Activated CD8-positive, alpha-beta T cell treated with anti-CD3 and anti-CD28 coated beads for 36 hours (primary cell): ENCODE results near the gene TOP1. TPM values are rescaled to one million over a fixed set of nuclear protein-coding genes. Genes with fewer than 3 reads are reported as not detected.

Source experiments
- ATAC-seq: fragments of 200-7000 bp; cut with Tn5 transposase; one replicate; pipeline ENCODE4 v1.10.0; 2021; ENCODE audit warnings: mild to moderate bottlenecking, moderate library complexity
- CTCF ChIA-PET: fragments of 350-600 bp; sonication (Branson Sonifier 250); formaldehyde crosslinking; loops from one replicate; lab custom pipeline; 2021; ENCODE audit warnings: antibody characterized with exemption; lab: Charles Lee
- POLR2A ChIA-PET: fragments of 350-600 bp; sonication (Branson Sonifier 250); formaldehyde crosslinking; loops from one replicate; lab custom pipeline; 2021; ENCODE audit warnings: antibody characterized with exemption; lab: Charles Lee
- DNase-seq: peaks from one replicate; pipeline ENCODE4 v3.0.0-alpha.2; 2020
- H3K27ac Mint-ChIP-seq: one replicate; pipeline ENCODE4 v1.8.0; 2021; ENCODE audit warnings: mild to moderate bottlenecking, mixed read lengths
- H3K27me3 Mint-ChIP-seq: one replicate; pipeline ENCODE4 v1.8.0; 2021; ENCODE audit warnings: mixed read lengths
- H3K36me3 Mint-ChIP-seq: one replicate; pipeline ENCODE4 v1.8.0; 2021; ENCODE audit warnings: low read depth, mixed read lengths
- H3K4me1 Mint-ChIP-seq: one replicate; pipeline ENCODE4 v1.8.0; 2021; ENCODE audit warnings: low read depth, mixed read lengths
- H3K4me3 Mint-ChIP-seq: one replicate; pipeline ENCODE4 v1.8.0; 2021; ENCODE audit warnings: mild to moderate bottlenecking, moderate library complexity, mixed read lengths
- H3K9me3 Mint-ChIP-seq: one replicate; pipeline ENCODE4 v1.8.0; 2021; ENCODE audit warnings: mixed read lengths
- intact Hi-C: fragments of 100-400 bp; cut with micrococcal nuclease; formaldehyde crosslinking; loops from one replicate; pipeline ENCODE4 v1.10.0; 2022
- total RNA-seq, 2 experiments: library from RNA; stranded (reverse); gene quantifications; one replicate each; pipeline ENCODE4 v1.2.3, GENCODE V29; 2021
- TF ChIP-seq, protein P1 (sequence below): fragments of 200-600 bp; IDR thresholded peaks from one replicate; pipeline ENCODE4 v1.8.0; 2022; ENCODE audit warnings: antibody characterized with exemption, mild to moderate bottlenecking

Gene TOP1
- total RNA-seq, 2 experiments from 2014 or later: 81.0 to 81.1 TPM

DNA sequence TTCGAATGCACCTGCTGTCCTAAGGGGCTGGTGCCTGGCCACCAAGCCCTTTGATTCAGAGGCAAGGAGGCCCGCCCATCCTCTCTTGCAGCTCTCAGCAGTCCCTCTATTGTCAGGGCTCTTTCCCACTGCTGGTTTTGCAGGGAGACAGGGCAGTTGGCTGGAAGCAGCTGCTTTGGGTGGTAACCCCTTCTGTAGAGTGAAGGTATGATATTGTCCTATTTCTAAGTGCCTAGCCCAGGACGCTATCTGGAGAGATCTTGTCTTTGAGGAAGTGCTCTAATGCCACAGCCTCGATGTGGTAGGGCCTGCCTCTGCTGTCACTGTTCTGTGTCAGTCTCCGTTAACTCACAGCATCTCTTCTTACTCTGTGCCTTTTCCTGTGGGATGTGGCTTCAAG lies 114.3 kb downstream of the TOP1 start:
- Mint-ChIP-seq H3K9me3 (no peaks in the 10 kb centered on the region), H3K4me1 (peaks cover 87% of the 10 kb centered on the region), H3K27me3 (no peaks in the 10 kb centered on the region), H3K4me3 (peak overlapping the region; percentile 91), H3K27ac (peak overlapping the region; percentile 91), H3K36me3 (peaks cover 72% of the 10 kb centered on the region)
- intact Hi-C loops: loop anchor here (2.0 kb wide), 1 partner anchor 14 kb away; no protein-coding TSS in a partner anchor
- TF ChIP-seq, protein P1, sequence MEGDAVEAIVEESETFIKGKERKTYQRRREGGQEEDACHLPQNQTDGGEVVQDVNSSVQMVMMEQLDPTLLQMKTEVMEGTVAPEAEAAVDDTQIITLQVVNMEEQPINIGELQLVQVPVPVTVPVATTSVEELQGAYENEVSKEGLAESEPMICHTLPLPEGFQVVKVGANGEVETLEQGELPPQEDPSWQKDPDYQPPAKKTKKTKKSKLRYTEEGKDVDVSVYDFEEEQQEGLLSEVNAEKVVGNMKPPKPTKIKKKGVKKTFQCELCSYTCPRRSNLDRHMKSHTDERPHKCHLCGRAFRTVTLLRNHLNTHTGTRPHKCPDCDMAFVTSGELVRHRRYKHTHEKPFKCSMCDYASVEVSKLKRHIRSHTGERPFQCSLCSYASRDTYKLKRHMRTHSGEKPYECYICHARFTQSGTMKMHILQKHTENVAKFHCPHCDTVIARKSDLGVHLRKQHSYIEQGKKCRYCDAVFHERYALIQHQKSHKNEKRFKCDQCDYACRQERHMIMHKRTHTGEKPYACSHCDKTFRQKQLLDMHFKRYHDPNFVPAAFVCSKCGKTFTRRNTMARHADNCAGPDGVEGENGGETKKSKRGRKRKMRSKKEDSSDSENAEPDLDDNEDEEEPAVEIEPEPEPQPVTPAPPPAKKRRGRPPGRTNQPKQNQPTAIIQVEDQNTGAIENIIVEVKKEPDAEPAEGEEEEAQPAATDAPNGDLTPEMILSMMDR: no peak
- DNase-seq (peak; percentile 64), ATAC-seq (peak; percentile 19)
- POLR2A ChIA-PET: interaction anchor here (0.9 to 15.4 kb wide), 3 partner anchors 10 to 187 kb away, joined by 3 to 361 read pairs (median 3); no protein-coding TSS in a partner anchor
- CTCF ChIA-PET: interaction anchor here (1.6 to 14.5 kb wide), 7 partner anchors 7 to 197 kb away, joined by 5 to 209 read pairs (median 7); no protein-coding TSS in a partner anchor

DNA sequence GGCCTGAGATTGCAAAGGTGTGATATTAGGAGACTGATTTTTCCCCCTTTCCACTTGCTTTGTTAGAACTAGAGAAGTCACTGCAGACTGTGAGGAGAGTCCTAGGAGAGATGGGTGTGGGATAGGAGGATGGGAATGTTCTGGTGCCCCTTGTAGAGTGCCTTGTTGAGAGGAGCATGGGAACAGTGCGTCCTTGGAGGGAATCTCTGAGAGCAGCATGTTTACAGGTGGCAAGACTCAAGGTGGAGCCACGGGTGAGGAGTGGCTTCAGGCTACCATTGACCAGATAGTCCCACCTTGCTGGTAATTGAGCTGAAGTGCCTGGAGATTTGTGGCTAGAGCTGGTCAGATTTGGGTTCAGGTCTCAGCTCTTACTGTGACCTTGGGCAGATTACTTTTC lies 114.7 kb downstream of the TOP1 start:
- Mint-ChIP-seq H3K27ac (peak overlapping the region; percentile 91), H3K4me1 (peaks cover 92% of the 10 kb centered on the region), H3K36me3 (peaks cover 73% of the 10 kb centered on the region), H3K27me3 (no peaks in the 10 kb centered on the region), H3K4me3 (peak overlapping the region; percentile 91), H3K9me3 (no peaks in the 10 kb centered on the region)
- DNase-seq (peak; percentile 1), ATAC-seq (no peak)
- intact Hi-C loops: loop anchor here (2.0 kb wide), 1 partner anchor 13 kb away; no protein-coding TSS in a partner anchor
- ChIA-PET POLR2A (interaction anchor here (15.4 kb wide), 1 partner anchor 14 kb away, joined by 361 read pairs; no protein-coding TSS in a partner anchor), CTCF (interaction anchor here (0.9 to 14.5 kb wide), 6 partner anchors 8 to 30 kb away, joined by 4 to 209 read pairs (median 6); no protein-coding TSS in a partner anchor)
- TF ChIP-seq, protein P1: no peak

DNA sequence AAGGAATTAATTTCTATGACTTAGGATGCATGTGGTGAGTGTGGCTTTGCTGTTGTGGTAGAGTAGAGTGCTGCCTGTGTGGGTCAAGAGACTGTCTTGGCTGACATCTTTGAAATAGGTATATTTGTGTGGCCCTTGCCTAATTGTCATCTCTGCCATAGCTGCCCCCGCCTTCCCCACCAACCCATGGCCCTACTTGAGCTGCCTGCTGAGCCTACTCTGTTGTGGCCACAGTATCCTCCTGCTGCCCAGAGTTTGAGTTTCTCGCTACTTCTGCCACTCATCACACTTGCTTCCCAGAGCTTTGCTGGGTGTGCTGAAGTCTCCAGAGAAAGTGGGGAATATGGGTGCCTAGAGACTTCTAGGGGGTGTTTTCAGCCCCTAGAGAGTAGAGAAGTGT lies 116.7 kb downstream of the TOP1 start:
- ATAC-seq (no peak), DNase-seq (no peak)
- TF ChIP-seq, protein P1: no peak
- CTCF ChIA-PET: interaction anchor here (1.0 to 14.5 kb wide), 3 partner anchors 10 to 177 kb away, joined by 3 to 209 read pairs (median 7); no protein-coding TSS in a partner anchor
- peaks cover 96% of the 10 kb centered on the region for H3K4me1 Mint-ChIP-seq
- peak overlapping the region; percentile 91 for H3K27ac Mint-ChIP-seq
- H3K9me3 Mint-ChIP-seq: no peaks in the 10 kb centered on the region
- no peaks in the 10 kb centered on the region for H3K27me3 Mint-ChIP-seq
- H3K36me3 Mint-ChIP-seq: peaks cover 62% of the 10 kb centered on the region
- no peak overlapping the region for H3K4me3 Mint-ChIP-seq
- POLR2A ChIA-PET: interaction anchor here (15.4 kb wide), 1 partner anchor 12 kb away, joined by 361 read pairs; no protein-coding TSS in a partner anchor
- intact Hi-C loops: no loop called here

DNA sequence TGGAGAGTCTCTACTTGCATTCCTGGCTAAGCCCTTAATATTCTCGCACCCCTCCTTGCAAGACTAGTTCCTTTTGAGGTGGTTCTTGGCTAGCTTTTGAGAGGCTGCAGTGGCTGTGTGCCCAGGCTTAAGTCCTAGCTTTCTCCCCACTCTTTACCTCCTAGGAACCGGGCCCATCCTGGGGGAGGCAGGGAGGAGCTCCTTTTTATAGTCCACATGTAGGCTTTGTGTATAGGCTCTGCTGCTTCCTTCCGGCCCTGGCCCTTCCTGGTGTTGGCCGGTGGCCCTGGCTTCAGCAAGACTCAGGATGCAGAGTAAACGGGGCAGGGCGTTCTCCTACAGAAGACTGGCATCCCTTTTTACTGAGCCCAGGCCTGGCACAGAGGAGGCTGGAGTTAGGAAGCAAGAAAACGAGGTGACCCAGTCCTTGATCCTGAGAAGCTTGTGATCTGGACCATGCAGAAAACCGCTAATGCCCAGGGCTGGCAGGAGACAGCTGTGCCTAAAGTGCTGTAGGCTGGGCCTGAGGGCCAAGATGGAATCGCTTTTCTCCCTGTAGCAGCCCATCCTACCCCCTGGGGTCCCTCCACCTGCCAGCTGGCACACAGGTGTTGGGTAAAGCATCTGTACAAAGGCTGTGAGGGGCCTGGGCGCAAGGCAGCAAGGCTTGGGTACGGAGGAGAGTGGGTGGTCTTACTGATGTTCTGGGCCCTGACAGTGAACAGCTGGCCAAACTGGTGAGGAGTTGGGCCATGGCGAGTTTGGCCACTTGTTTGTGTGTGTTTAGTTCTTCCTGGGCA lies 117.4 kb downstream of the TOP1 start:
- intact Hi-C loops: no loop called here
- DNase-seq (no peak), ATAC-seq (no peak)
- Mint-ChIP-seq H3K27me3 (no peaks in the 10 kb centered on the region), H3K36me3 (peaks cover 61% of the 10 kb centered on the region), H3K9me3 (no peaks in the 10 kb centered on the region), H3K27ac (peak overlapping the region; percentile 91), H3K4me1 (peaks cover 96% of the 10 kb centered on the region), H3K4me3 (no peak overlapping the region)
- POLR2A ChIA-PET: interaction anchor here (0.6 to 15.4 kb wide), 4 partner anchors 7 to 182 kb away, joined by 3 to 361 read pairs (median 6); partner anchors contain the start of gene PLCG1
- CTCF ChIA-PET: interaction anchor here (1.0 to 14.5 kb wide), 4 partner anchors 7 to 178 kb away, joined by 3 to 209 read pairs (median 6); no protein-coding TSS in a partner anchor
- TF ChIP-seq, protein P1: no peak
